22Rv1 (cell line): Measurements from ENCODE around the gene AXIN1.

ENCODE experiments used
- H3K27ac ChIP-seq: fragments of 450-650 bp; 2 replicates; pipeline ENCODE4 v1.5.1; 2017
- CTCF ChIP-seq: fragments of 450-650 bp; IDR thresholded peaks from 2 replicates; pipeline ENCODE4 v1.5.1; 2017; ENCODE audit warnings: mild to moderate bottlenecking
- ZFX ChIP-seq: fragments of 450-650 bp; IDR thresholded peaks from 2 replicates; pipeline ENCODE4 v1.6.1; 2017; ENCODE audit warnings: antibody characterized with exemption, borderline replicate concordance

Gene AXIN1

GRCh38 chr16:291539-291938, 61.0 kb downstream of the AXIN1 start:
- H3K27ac ChIP-seq = no peak overlapping the region
- TF ChIP-seq ZFX (no peak), CTCF (no peak)

GRCh38 chr16:290681-291405, 61.7 kb downstream of the AXIN1 start:
- no peak overlapping the region for H3K27ac ChIP-seq
- no peak for TF ChIP-seq CTCF
- TF ChIP-seq ZFX = no peak

GRCh38 chr16:290015-290680, 62.4 kb downstream of the AXIN1 start:
- TF ChIP-seq CTCF = no peak
- no peak for TF ChIP-seq ZFX

GRCh38 chr16:289395-289997, 63.0 kb downstream of the AXIN1 start:
- no peak overlapping the region for H3K27ac ChIP-seq
- TF ChIP-seq CTCF = no peak
- TF ChIP-seq ZFX = no peak

More at GRCh38 chr16:290015-290680, 62.4 kb downstream of the AXIN1 start:
- H3K27ac ChIP-seq = no peak overlapping the region

- no peak overlapping the region for H3K27ac ChIP-seq
- TF ChIP-seq ZFX (no peak), CTCF (no peak)
These were observed 64.3 kb downstream of the AXIN1 start for GRCh38 chr16:287981-288920.

- no peak overlapping the region for H3K27ac ChIP-seq
- TF ChIP-seq CTCF (0 out of 2 replicates have a peak, but pooled peaks have one; percentile 10), ZFX (no peak)
These were observed 65.2 kb downstream of the AXIN1 start for GRCh38 chr16:287298-287811.
